ENCODE data around the gene CCDC138. TPM values are rescaled to one million over a fixed set of nuclear protein-coding genes. Genes with fewer than 3 reads are reported as not detected.

The CCDC138 gene
- total RNA-seq, 1 experiment from 2014 or later: 10.6 TPM

DNA sequence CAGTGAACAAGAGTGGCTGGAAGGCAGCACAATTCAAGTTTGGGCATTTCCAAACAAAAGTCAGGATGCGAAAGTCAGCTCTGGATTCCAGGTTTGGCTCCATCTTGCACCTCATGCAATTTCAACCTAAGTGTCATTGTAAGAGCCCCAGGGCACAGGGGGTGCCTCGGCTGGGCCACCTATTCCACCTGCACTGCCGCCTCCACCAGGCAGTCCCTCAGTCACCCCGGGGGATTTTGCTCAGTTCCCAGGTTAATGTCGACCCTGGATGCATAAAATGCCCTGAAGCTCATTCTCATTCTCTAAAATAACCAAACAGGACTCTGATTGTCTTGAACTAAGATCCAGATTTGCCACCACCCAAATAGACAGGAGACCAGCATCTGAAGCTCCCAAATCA, 124.8 kb downstream of the CCDC138 start:
- CTCF ChIA-PET: no interaction called here

DNA sequence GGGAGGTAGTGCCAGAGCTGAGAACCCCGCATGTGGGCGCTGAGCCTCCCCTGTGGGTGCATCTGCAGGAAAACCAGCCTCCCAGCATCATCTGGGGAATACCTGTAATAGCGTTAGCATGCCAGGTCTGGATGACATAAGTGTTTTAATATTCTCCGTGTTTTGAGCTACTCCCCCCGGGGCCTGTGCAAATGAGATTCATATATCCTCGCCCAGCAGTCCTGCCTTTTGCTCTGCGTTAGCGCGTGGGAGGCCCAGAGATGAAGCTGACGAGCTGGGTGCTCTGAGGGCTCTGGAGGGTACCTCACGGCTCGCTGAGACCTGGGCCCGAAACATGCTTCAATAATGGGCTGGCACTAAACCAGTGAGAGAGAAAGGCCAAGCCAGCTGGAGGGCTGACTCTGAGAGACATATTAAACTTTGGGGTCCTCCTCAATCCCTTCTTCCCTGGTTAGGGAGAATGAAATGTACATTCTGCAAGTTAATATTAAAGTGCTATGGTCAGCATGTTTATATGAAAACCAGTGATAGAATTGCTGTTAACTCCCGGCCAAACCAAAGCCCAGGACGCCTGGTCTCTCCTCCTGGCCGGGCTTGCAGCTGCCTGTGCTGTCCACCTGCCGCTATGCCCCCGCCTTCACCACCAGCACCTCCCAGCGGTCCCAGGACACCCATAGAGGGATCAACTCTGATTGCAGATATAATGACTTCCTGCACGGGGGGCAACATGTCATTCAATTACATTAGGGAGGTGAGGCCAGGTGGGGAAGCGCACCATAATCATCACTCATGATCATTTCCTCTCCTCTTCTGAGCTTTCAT, 125.4 kb downstream of the CCDC138 start:
- no peak overlapping the region for H3K9ac ChIP-seq (ENCODE audit: low read length)
- no peak for ATAC-seq
- no peak overlapping the region for H2AFZ ChIP-seq (ENCODE audit: low read length)
- no peak overlapping the region for H3K4me3 ChIP-seq (ENCODE audit: low read length)
- POLR2A ChIA-PET (ENCODE audit: unreplicated experiment): no interaction called here
- no peak overlapping the region for H3K27ac ChIP-seq (ENCODE audit: low read length)
- no peaks in the 10 kb centered on the region for H3K27me3 ChIP-seq (ENCODE audit: low read length)
- no peak for DNase-seq
- TF ChIP-seq, protein P1, sequence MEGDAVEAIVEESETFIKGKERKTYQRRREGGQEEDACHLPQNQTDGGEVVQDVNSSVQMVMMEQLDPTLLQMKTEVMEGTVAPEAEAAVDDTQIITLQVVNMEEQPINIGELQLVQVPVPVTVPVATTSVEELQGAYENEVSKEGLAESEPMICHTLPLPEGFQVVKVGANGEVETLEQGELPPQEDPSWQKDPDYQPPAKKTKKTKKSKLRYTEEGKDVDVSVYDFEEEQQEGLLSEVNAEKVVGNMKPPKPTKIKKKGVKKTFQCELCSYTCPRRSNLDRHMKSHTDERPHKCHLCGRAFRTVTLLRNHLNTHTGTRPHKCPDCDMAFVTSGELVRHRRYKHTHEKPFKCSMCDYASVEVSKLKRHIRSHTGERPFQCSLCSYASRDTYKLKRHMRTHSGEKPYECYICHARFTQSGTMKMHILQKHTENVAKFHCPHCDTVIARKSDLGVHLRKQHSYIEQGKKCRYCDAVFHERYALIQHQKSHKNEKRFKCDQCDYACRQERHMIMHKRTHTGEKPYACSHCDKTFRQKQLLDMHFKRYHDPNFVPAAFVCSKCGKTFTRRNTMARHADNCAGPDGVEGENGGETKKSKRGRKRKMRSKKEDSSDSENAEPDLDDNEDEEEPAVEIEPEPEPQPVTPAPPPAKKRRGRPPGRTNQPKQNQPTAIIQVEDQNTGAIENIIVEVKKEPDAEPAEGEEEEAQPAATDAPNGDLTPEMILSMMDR (conservative IDR thresholded peaks at IDR 0.05; ENCODE audit: low read depth, low read length): no peak
- TF ChIP-seq EZH2 (IDR thresholded peaks at IDR 0.05; ENCODE audit: low read length, unreplicated experiment) (no peak), EZH2phosphoT487 (IDR thresholded peaks at IDR 0.05; ENCODE audit: borderline replicate concordance, low read length) (no peak)
- CTCF ChIA-PET: no interaction called here
- intact Hi-C loops (cut with micrococcal nuclease): no loop called here
- no peaks in the 10 kb centered on the region for H4K20me1 ChIP-seq (ENCODE audit: low read length)
- no peaks in the 10 kb centered on the region for H3K9me3 ChIP-seq (ENCODE audit: low read length)
- no TSS peak for BruUV-seq (replicated peaks)
- no peak overlapping the region for H3K4me2 ChIP-seq (ENCODE audit: low read length)
- H3K4me1 ChIP-seq (ENCODE audit: insufficient read depth, low read length): no peaks in the 10 kb centered on the region
- H3K36me3 ChIP-seq (ENCODE audit: low read depth, low read length): no peaks in the 10 kb centered on the region
- no peaks in the 10 kb centered on the region for H3K9me2 ChIP-seq (replicated peaks; ENCODE audit: low read length)
- H3K79me2 ChIP-seq (ENCODE audit: low read length): no peaks in the 10 kb centered on the region
- no peaks in the 10 kb centered on the region for H3F3A ChIP-seq (ENCODE audit: low read length, unreplicated experiment)

More for the DNA sequence above, 124.8 kb downstream of the CCDC138 start:
- Histone ChIP-seq H3K79me2 (ENCODE audit: low read length) (no peaks in the 10 kb centered on the region), H4K20me1 (ENCODE audit: low read length) (no peaks in the 10 kb centered on the region), H3K9ac (ENCODE audit: low read length) (no peak overlapping the region), H2AFZ (ENCODE audit: low read length) (no peak overlapping the region), H3K9me2 (replicated peaks; ENCODE audit: low read length) (no peaks in the 10 kb centered on the region), H3K9me3 (ENCODE audit: low read length) (no peaks in the 10 kb centered on the region), H3K36me3 (ENCODE audit: low read depth, low read length) (no peaks in the 10 kb centered on the region), H3K4me2 (ENCODE audit: low read length) (no peak overlapping the region), H3K4me3 (ENCODE audit: low read length) (no peak overlapping the region), H3K4me1 (ENCODE audit: insufficient read depth, low read length) (no peaks in the 10 kb centered on the region), H3F3A (ENCODE audit: low read length, unreplicated experiment) (no peaks in the 10 kb centered on the region), H3K27ac (ENCODE audit: low read length) (no peak overlapping the region), H3K27me3 (ENCODE audit: low read length) (no peaks in the 10 kb centered on the region)
- intact Hi-C loops (cut with micrococcal nuclease): no loop called here
- ATAC-seq: no peak
- DNase-seq: no peak
- TF ChIP-seq, protein P1 (conservative IDR thresholded peaks at IDR 0.05; ENCODE audit: low read depth, low read length): no peak
- TF ChIP-seq EZH2 (IDR thresholded peaks at IDR 0.05; ENCODE audit: low read length, unreplicated experiment) (no peak), EZH2phosphoT487 (IDR thresholded peaks at IDR 0.05; ENCODE audit: borderline replicate concordance, low read length) (no peak)
- no TSS peak for BruUV-seq (replicated peaks)
- POLR2A ChIA-PET (ENCODE audit: unreplicated experiment): no interaction called here

DNA sequence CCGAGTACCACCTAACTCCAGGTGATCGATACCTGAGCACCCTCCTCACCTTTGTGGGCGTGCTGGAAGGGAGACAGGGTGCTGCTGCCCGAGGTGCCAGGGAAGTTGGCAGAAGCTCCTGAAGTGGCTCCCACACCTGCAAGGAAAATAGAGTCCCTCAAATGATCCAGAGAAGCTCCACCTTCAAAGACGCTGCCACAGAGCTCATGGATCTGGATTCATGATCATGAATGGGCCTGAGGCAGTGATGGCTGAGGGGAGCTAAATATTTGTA, 126.0 kb downstream of the CCDC138 start:
- CTCF ChIA-PET: no interaction called here
- intact Hi-C loops (cut with micrococcal nuclease): no loop called here
- H3K9me2 ChIP-seq (replicated peaks; ENCODE audit: low read length): no peaks in the 10 kb centered on the region

More for the DNA sequence above, 126.0 kb downstream of the CCDC138 start:
- Histone ChIP-seq H3K36me3 (ENCODE audit: low read depth, low read length) (no peaks in the 10 kb centered on the region), H3K4me1 (ENCODE audit: insufficient read depth, low read length) (no peaks in the 10 kb centered on the region), H3K4me3 (ENCODE audit: low read length) (no peak overlapping the region), H3K27me3 (ENCODE audit: low read length) (no peaks in the 10 kb centered on the region), H2AFZ (ENCODE audit: low read length) (no peak overlapping the region), H3K79me2 (ENCODE audit: low read length) (no peaks in the 10 kb centered on the region), H3K4me2 (ENCODE audit: low read length) (no peak overlapping the region), H4K20me1 (ENCODE audit: low read length) (no peaks in the 10 kb centered on the region), H3K27ac (ENCODE audit: low read length) (no peak overlapping the region), H3F3A (ENCODE audit: low read length, unreplicated experiment) (no peaks in the 10 kb centered on the region), H3K9me3 (ENCODE audit: low read length) (no peaks in the 10 kb centered on the region), H3K9ac (ENCODE audit: low read length) (no peak overlapping the region)
- TF ChIP-seq EZH2phosphoT487 (IDR thresholded peaks at IDR 0.05; ENCODE audit: borderline replicate concordance, low read length) (no peak), EZH2 (IDR thresholded peaks at IDR 0.05; ENCODE audit: low read length, unreplicated experiment) (no peak)
- TF ChIP-seq, protein P1 (conservative IDR thresholded peaks at IDR 0.05; ENCODE audit: low read depth, low read length): no peak
- no peak for ATAC-seq
- POLR2A ChIA-PET (ENCODE audit: unreplicated experiment): no interaction called here
- no peak for DNase-seq
- BruUV-seq (replicated peaks): no TSS peak
